GM13976 (cell line): Measurements from ENCODE around the gene LRRC14B.

Experiments used
- DNase-seq: peaks from one replicate; pipeline ENCODE4 v3.0.0; 2012; ENCODE audit warnings: low spot score
- CTCF ChIP-seq: IDR thresholded peaks from 2 replicates; pipeline ENCODE4 v1.5.1; 2012; ENCODE audit warnings: borderline replicate concordance, mild to moderate bottlenecking; ENCODE audit not compliant: insufficient read depth; ENCODE audit errors: extremely low read depth, missing control alignments, control extremely low read depth
- in situ Hi-C: fragments of 300-500 bp; cut with MboI; formaldehyde crosslinking; loops from one replicate; pipeline ENCODE4 v1.12.0; 2022; ENCODE audit warnings: low sequenced_read_pairs, mixed read lengths, inconsistent platforms; ENCODE audit not compliant: unreplicated experiment

The LRRC14B gene

GRCh38 chr5:190366-191035 lies 794 bp upstream of the LRRC14B start:
- in situ Hi-C loops = no loop called here
- no peak for TF ChIP-seq CTCF
- no peak for DNase-seq

GRCh38 chr5:191949-192690 lies 825 bp downstream of the LRRC14B start:
- TF ChIP-seq CTCF = no peak
- in situ Hi-C loops = no loop called here
- DNase-seq = no peak

- in situ Hi-C loops = no loop called here
- TF ChIP-seq CTCF = no peak
- DNase-seq = no peak
Observed at GRCh38 chr5:192691-192969, 1.3 kb downstream of the LRRC14B start.

- no peak for DNase-seq
- in situ Hi-C loops = no loop called here
- TF ChIP-seq CTCF = no peak
Observed at GRCh38 chr5:192970-193831, 1.9 kb downstream of the LRRC14B start.

GRCh38 chr5:194102-194501 lies 2.8 kb downstream of the LRRC14B start:
- TF ChIP-seq CTCF = no peak
- no peak for DNase-seq
- in situ Hi-C loops = no loop called here

GRCh38 chr5:194603-195209 lies 3.4 kb downstream of the LRRC14B start:
- in situ Hi-C loops = no loop called here
- no peak for DNase-seq
- TF ChIP-seq CTCF = no peak
